ENCODE data around the gene FBXO31.
"Not testable (repeated sequence)": the region's sequence is repeated elsewhere in the genome, so short reads cannot be mapped to it uniquely, and the experiment has no call there.

The FBXO31 gene

GRCh38 chr16:87344931-87345631 lies 38.5 kb downstream of the FBXO31 start:
- no peak for DNase-seq (ENCODE audit: low read depth, low spot score)
- no peak overlapping the region for H3K27ac ChIP-seq

GRCh38 chr16:87344165-87344930 lies 39.2 kb downstream of the FBXO31 start:
- no peak overlapping the region for H3K27ac ChIP-seq
- no peak for DNase-seq (ENCODE audit: low read depth, low spot score)

GRCh38 chr16:87343753-87344050 lies 39.9 kb downstream of the FBXO31 start:
- H3K27ac ChIP-seq = no peak overlapping the region
- no peak for DNase-seq (ENCODE audit: low read depth, low spot score)

GRCh38 chr16:87342978-87343752 lies 40.4 kb downstream of the FBXO31 start:
- no peak for DNase-seq (ENCODE audit: low read depth, low spot score)

GRCh38 chr16:87342504-87342903 lies 41.1 kb downstream of the FBXO31 start:
- no peak for DNase-seq (ENCODE audit: low read depth, low spot score)
- no peak overlapping the region for H3K27ac ChIP-seq

More at GRCh38 chr16:87342978-87343752, 40.4 kb downstream of the FBXO31 start:
- H3K27ac ChIP-seq = no peak overlapping the region

- DNase-seq (ENCODE audit: low read depth, low spot score) = no peak
- no peak overlapping the region for H3K27ac ChIP-seq
Measured at GRCh38 chr16:87340198-87340597, 43.4 kb downstream of the FBXO31 start.

GRCh38 chr16:87339724-87340105 lies 43.9 kb downstream of the FBXO31 start:
- not testable (repeated sequence) for DNase-seq (ENCODE audit: low read depth, low spot score); H3K27ac ChIP-seq

GRCh38 chr16:87339086-87339723 lies 44.4 kb downstream of the FBXO31 start:
- DNase-seq (ENCODE audit: low read depth, low spot score) = no peak
- no peak overlapping the region for H3K27ac ChIP-seq

- H3K27ac ChIP-seq = no peak overlapping the region
- DNase-seq (ENCODE audit: low read depth, low spot score) = no peak
Measured at GRCh38 chr16:87338155-87338765, 45.3 kb downstream of the FBXO31 start.

- DNase-seq (ENCODE audit: low read depth, low spot score) = no peak
- H3K27ac ChIP-seq = no peak overlapping the region
Measured at GRCh38 chr16:87337262-87337771, 46.3 kb downstream of the FBXO31 start.

- H3K27ac ChIP-seq = no peak overlapping the region
- no peak for DNase-seq (ENCODE audit: low read depth, low spot score)
Measured at GRCh38 chr16:87336434-87337240, 46.9 kb downstream of the FBXO31 start.

GRCh38 chr16:87335625-87336433 lies 47.7 kb downstream of the FBXO31 start:
- H3K27ac ChIP-seq = no peak overlapping the region

GRCh38 chr16:87334651-87335624 lies 48.6 kb downstream of the FBXO31 start:
- no peak overlapping the region for H3K27ac ChIP-seq
- DNase-seq (ENCODE audit: low read depth, low spot score) = no peak

More at GRCh38 chr16:87335625-87336433, 47.7 kb downstream of the FBXO31 start:
- no peak for DNase-seq (ENCODE audit: low read depth, low spot score)

GRCh38 chr16:87333581-87334331 lies 49.8 kb downstream of the FBXO31 start:
- DNase-seq (ENCODE audit: low read depth, low spot score) = no peak
- no peak overlapping the region for H3K27ac ChIP-seq

- DNase-seq (ENCODE audit: low read depth, low spot score) = no peak
- H3K27ac ChIP-seq = no peak overlapping the region
Measured at GRCh38 chr16:87333101-87333500, 50.5 kb downstream of the FBXO31 start.

- H3K27ac ChIP-seq = no peak overlapping the region
- no peak for DNase-seq (ENCODE audit: low read depth, low spot score)
Measured at GRCh38 chr16:87332150-87332549, 51.4 kb downstream of the FBXO31 start.

Data from epithelial cell of prostate (primary cell).